PC-3 (cell line): ENCODE results near the gene RIT2. TPM values are rescaled to one million over a fixed set of nuclear protein-coding genes. Genes with fewer than 3 reads are reported as not detected.

ENCODE experiments used
- ATAC-seq: fragments of 200-7000 bp; cut with Tn5 transposase; 2 replicates; pipeline ENCODE4 v1.9.1; 2020; ENCODE audit warnings: mild to moderate bottlenecking, moderate library complexity
- BruUV-seq: library from RNA; stranded (reverse); fragments of 400-500 nt; replicated peaks from 2 replicates; lab custom pipeline; 2021; lab: Mats Ljungman, UMichigan
- CTCF ChIA-PET: fragments of 300-600 bp; sonication (Branson Sonifier 250); formaldehyde crosslinking; loops from one replicate; lab custom pipeline; 2022; ENCODE audit warnings: antibody characterized with exemption; lab: Charles Lee
- POLR2A ChIA-PET: fragments of 300-600 bp; sonication (Branson Sonifier 250); formaldehyde crosslinking; loops from one replicate; lab custom pipeline; 2022; ENCODE audit warnings: antibody characterized with exemption; ENCODE audit not compliant: unreplicated experiment; lab: Charles Lee
- DNase-seq: peaks from one replicate; pipeline ENCODE4 v3.0.0-alpha.2; 2015
- H2AFZ ChIP-seq: fragments of 300-600 bp; sonication (generic); 2 replicates; pipeline ENCODE4 v1.6.0; 2016; ENCODE audit warnings: antibody characterized with exemption, low read length
- H3F3A ChIP-seq: fragments of 300-600 bp; sonication (generic); one replicate; pipeline ENCODE4 v1.6.0; 2017; ENCODE audit warnings: antibody characterized with exemption, low read length, control low read depth, mild to moderate bottlenecking; ENCODE audit not compliant: unreplicated experiment
- H3K27ac ChIP-seq: fragments of 300-600 bp; sonication (generic); 2 replicates; pipeline ENCODE4 v1.5.1; 2016; ENCODE audit warnings: mild to moderate bottlenecking, low read length
- H3K27me3 ChIP-seq: fragments of 300-600 bp; sonication (generic); 2 replicates; pipeline ENCODE4 v1.6.1; 2016; ENCODE audit warnings: low read length, mixed read lengths
- H3K36me3 ChIP-seq: fragments of 300-600 bp; sonication (generic); 2 replicates; pipeline ENCODE4 v1.6.1; 2016; ENCODE audit warnings: low read depth, mixed run types, low read length, mixed read lengths
- H3K4me1 ChIP-seq: fragments of 300-600 bp; sonication (generic); 2 replicates; pipeline ENCODE4 v1.5.1; 2016; ENCODE audit warnings: low read length; ENCODE audit not compliant: insufficient read depth
- H3K4me2 ChIP-seq: fragments of 300-600 bp; sonication (generic); 2 replicates; pipeline ENCODE4 v1.6.0; 2016; ENCODE audit warnings: low read length
- H3K4me3 ChIP-seq: fragments of 300-600 bp; sonication (generic); 2 replicates; pipeline ENCODE4 v1.5.1; 2016; ENCODE audit warnings: mild to moderate bottlenecking, low read length, mixed read lengths
- H3K79me2 ChIP-seq: fragments of 300-600 bp; sonication (generic); 2 replicates; pipeline ENCODE4 v1.6.1; 2017; ENCODE audit warnings: low read length, mixed read lengths
- H3K9ac ChIP-seq: fragments of 300-600 bp; sonication (generic); 2 replicates; pipeline ENCODE4 v1.6.0; 2016; ENCODE audit warnings: mild to moderate bottlenecking, low read length
- H3K9me2 ChIP-seq: fragments of 300-600 bp; sonication (generic); replicated peaks from 2 replicates; pipeline ENCODE4 v1.6.1; 2016; ENCODE audit warnings: mixed run types, low read length, mixed read lengths
- H3K9me3 ChIP-seq: fragments of 300-600 bp; sonication (generic); 2 replicates; pipeline ENCODE4 v1.6.1; 2016; ENCODE audit warnings: low read length, mixed read lengths
- H4K20me1 ChIP-seq: fragments of 300-600 bp; sonication (generic); 2 replicates; pipeline ENCODE4 v1.6.1; 2016; ENCODE audit warnings: low read length, mixed read lengths
- EZH2 ChIP-seq: fragments of 300-600 bp; sonication (generic); IDR thresholded peaks from one replicate; pipeline ENCODE4 v1.6.1; 2017; ENCODE audit warnings: antibody characterized with exemption, mild to moderate bottlenecking, low read length; ENCODE audit not compliant: unreplicated experiment
- EZH2phosphoT487 ChIP-seq: fragments of 300-600 bp; sonication (generic); IDR thresholded peaks from 2 replicates; pipeline ENCODE4 v1.6.1; 2018; ENCODE audit warnings: mild to moderate bottlenecking, antibody characterized with exemption, low read length, borderline replicate concordance
- intact Hi-C: fragments of 100-400 bp; cut with micrococcal nuclease; formaldehyde crosslinking; loops from 2 replicates; pipeline ENCODE4 v1.9.0; 2023
- total RNA-seq: library from RNA; depleted of rRNA; stranded (reverse); fragments of >200 nt; gene quantifications from 2 replicates; pipeline ENCODE4 v1.2.3, GENCODE V29; 2014
- TF ChIP-seq, protein P1 (sequence below): fragments of 300-600 bp; sonication (generic); conservative IDR thresholded peaks from 2 replicates; pipeline ENCODE4 v1.5.1; 2017; ENCODE audit warnings: antibody characterized with exemption, low read depth, mild to moderate bottlenecking, low read length

The RIT2 gene
- total RNA-seq, 1 experiment from 2014 or later = not detected

- H3K27me3 ChIP-seq = no peaks in the 10 kb centered on the region
- BruUV-seq = no TSS peak
- H2AFZ ChIP-seq = no peak overlapping the region
- no peaks in the 10 kb centered on the region for H3K9me3 ChIP-seq
- TF ChIP-seq, protein P1, sequence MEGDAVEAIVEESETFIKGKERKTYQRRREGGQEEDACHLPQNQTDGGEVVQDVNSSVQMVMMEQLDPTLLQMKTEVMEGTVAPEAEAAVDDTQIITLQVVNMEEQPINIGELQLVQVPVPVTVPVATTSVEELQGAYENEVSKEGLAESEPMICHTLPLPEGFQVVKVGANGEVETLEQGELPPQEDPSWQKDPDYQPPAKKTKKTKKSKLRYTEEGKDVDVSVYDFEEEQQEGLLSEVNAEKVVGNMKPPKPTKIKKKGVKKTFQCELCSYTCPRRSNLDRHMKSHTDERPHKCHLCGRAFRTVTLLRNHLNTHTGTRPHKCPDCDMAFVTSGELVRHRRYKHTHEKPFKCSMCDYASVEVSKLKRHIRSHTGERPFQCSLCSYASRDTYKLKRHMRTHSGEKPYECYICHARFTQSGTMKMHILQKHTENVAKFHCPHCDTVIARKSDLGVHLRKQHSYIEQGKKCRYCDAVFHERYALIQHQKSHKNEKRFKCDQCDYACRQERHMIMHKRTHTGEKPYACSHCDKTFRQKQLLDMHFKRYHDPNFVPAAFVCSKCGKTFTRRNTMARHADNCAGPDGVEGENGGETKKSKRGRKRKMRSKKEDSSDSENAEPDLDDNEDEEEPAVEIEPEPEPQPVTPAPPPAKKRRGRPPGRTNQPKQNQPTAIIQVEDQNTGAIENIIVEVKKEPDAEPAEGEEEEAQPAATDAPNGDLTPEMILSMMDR = no peak
- TF ChIP-seq EZH2 = no peak
- no peak for TF ChIP-seq EZH2phosphoT487
- CTCF ChIA-PET = no interaction called here
- intact Hi-C loops = no loop called here
- no peaks in the 10 kb centered on the region for H3K36me3 ChIP-seq
- no peaks in the 10 kb centered on the region for H3K9me2 ChIP-seq
- POLR2A ChIA-PET = no interaction called here
- ATAC-seq (no peak), DNase-seq (no peak)
- H3K79me2 ChIP-seq = no peaks in the 10 kb centered on the region
- no peaks in the 10 kb centered on the region for H4K20me1 ChIP-seq
- H3F3A ChIP-seq = no peaks in the 10 kb centered on the region
- H3K27ac ChIP-seq = no peak overlapping the region
- no peak overlapping the region for H3K4me3 ChIP-seq
- H3K4me1 ChIP-seq = no peaks in the 10 kb centered on the region
- no peak overlapping the region for H3K4me2 ChIP-seq
- H3K9ac ChIP-seq = no peak overlapping the region
These were observed 36.9 kb downstream of the RIT2 start for GRCh38 chr18:43078478-43079092.

GRCh38 chr18:43077510-43078308, 37.8 kb downstream of the RIT2 start:
- Histone ChIP-seq H3F3A (no peaks in the 10 kb centered on the region), H3K4me2 (no peak overlapping the region), H3K79me2 (no peaks in the 10 kb centered on the region), H3K27me3 (no peaks in the 10 kb centered on the region), H3K9me2 (no peaks in the 10 kb centered on the region), H3K9ac (no peak overlapping the region), H3K36me3 (no peaks in the 10 kb centered on the region), H3K27ac (no peak overlapping the region), H2AFZ (no peak overlapping the region), H3K4me1 (no peaks in the 10 kb centered on the region), H3K4me3 (no peak overlapping the region), H4K20me1 (no peaks in the 10 kb centered on the region), H3K9me3 (no peaks in the 10 kb centered on the region)
- BruUV-seq = no TSS peak
- POLR2A ChIA-PET = no interaction called here
- no peak for ATAC-seq
- intact Hi-C loops = no loop called here
- TF ChIP-seq EZH2phosphoT487 = no peak
- TF ChIP-seq, protein P1 = no peak
- CTCF ChIA-PET = no interaction called here
- no peak for DNase-seq

- Histone ChIP-seq H4K20me1 (no peaks in the 10 kb centered on the region), H3K27me3 (no peaks in the 10 kb centered on the region), H3K79me2 (no peaks in the 10 kb centered on the region), H3K4me3 (no peak overlapping the region), H3K36me3 (no peaks in the 10 kb centered on the region), H3K9ac (no peak overlapping the region), H2AFZ (no peak overlapping the region), H3K9me2 (no peaks in the 10 kb centered on the region), H3K4me1 (no peaks in the 10 kb centered on the region), H3F3A (no peaks in the 10 kb centered on the region), H3K27ac (no peak overlapping the region), H3K4me2 (no peak overlapping the region), H3K9me3 (no peaks in the 10 kb centered on the region)
- BruUV-seq = no TSS peak
- intact Hi-C loops = no loop called here
- ChIA-PET POLR2A (no interaction called here), CTCF (no interaction called here)
- no peak for ATAC-seq
- no peak for DNase-seq
- TF ChIP-seq, protein P1 = no peak
- TF ChIP-seq EZH2 (no peak), EZH2phosphoT487 (no peak)
These were observed 41.7 kb downstream of the RIT2 start for GRCh38 chr18:43073771-43074170.
